Measurements from ENCODE around the gene UBE2D1.

UBE2D1 gene

GRCh38 chr10:58322072-58322834 lies 12.6 kb upstream of the UBE2D1 start:
- no peak for DNase-seq (ENCODE audit: low spot score)
- TF ChIP-seq, protein P1, sequence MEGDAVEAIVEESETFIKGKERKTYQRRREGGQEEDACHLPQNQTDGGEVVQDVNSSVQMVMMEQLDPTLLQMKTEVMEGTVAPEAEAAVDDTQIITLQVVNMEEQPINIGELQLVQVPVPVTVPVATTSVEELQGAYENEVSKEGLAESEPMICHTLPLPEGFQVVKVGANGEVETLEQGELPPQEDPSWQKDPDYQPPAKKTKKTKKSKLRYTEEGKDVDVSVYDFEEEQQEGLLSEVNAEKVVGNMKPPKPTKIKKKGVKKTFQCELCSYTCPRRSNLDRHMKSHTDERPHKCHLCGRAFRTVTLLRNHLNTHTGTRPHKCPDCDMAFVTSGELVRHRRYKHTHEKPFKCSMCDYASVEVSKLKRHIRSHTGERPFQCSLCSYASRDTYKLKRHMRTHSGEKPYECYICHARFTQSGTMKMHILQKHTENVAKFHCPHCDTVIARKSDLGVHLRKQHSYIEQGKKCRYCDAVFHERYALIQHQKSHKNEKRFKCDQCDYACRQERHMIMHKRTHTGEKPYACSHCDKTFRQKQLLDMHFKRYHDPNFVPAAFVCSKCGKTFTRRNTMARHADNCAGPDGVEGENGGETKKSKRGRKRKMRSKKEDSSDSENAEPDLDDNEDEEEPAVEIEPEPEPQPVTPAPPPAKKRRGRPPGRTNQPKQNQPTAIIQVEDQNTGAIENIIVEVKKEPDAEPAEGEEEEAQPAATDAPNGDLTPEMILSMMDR (IDR thresholded peaks at IDR 0.05; ENCODE audit: extremely low read depth, missing control alignments): no peak

- no peak for DNase-seq (ENCODE audit: low spot score)
- TF ChIP-seq, protein P1 (IDR thresholded peaks at IDR 0.05; ENCODE audit: extremely low read depth, missing control alignments): no peak
Measured at GRCh38 chr10:58322835-58323209, 12.0 kb upstream of the UBE2D1 start.

DNA sequence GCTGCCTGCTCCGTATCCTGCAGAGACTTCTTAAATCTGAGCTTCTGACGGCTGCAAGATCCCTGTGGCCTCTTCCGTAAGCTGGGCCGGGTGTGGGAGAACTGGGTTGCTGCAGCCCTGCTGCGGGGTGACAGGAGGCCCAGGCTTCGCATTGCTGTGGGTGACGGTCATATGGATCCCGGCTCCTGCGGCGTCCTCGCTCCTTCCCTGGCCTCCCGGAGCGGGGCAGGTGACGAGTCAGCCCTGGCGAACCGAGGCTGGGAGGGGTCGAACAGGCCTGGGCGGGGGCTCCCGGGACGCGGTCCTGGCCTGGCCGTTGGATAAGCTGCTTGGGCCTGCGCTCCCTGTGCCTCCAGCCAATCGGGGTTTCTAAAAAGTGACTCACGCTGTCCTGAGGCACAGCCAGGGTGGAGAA lies 7.8 kb upstream of the UBE2D1 start:
- DNase-seq (ENCODE audit: low spot score): no peak
- TF ChIP-seq, protein P1 (IDR thresholded peaks at IDR 0.05; ENCODE audit: extremely low read depth, missing control alignments): no peak

GRCh38 chr10:58328233-58328632 lies 6.6 kb upstream of the UBE2D1 start:
- no peak for DNase-seq (ENCODE audit: low spot score)

GRCh38 chr10:58330431-58330830 lies 4.4 kb upstream of the UBE2D1 start:
- DNase-seq (ENCODE audit: low spot score): no peak
- TF ChIP-seq, protein P1 (IDR thresholded peaks at IDR 0.05; ENCODE audit: extremely low read depth, missing control alignments): no peak

More at GRCh38 chr10:58328233-58328632, 6.6 kb upstream of the UBE2D1 start:
- TF ChIP-seq, protein P1 (IDR thresholded peaks at IDR 0.05; ENCODE audit: extremely low read depth, missing control alignments): no peak

DNA sequence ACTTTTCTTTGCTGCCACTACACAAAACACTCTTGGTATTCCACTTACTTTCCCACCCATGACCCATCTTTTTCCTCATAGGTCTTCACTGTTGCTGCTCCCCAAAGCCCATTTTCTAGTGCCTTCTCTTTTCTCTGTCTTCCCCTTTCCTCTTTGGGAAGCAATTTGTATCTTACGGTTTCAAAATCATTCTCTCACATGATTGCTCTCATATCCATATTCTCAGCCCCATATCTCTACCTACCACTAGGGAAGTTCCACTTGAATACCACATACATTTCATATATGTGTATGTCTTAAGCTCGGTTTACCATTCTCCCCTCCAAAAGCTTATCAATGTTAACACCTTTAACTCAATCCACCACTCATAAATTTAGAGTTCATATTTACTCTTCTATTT lies 3.2 kb upstream of the UBE2D1 start:
- DNase-seq (ENCODE audit: low spot score): no peak

GRCh38 chr10:58335306-58336005 lies 650 bp downstream of the UBE2D1 start:
- TF ChIP-seq, protein P1 (IDR thresholded peaks at IDR 0.05; ENCODE audit: extremely low read depth, missing control alignments): no peak
- DNase-seq (ENCODE audit: low spot score): no peak

More for the DNA sequence above, 3.2 kb upstream of the UBE2D1 start:
- TF ChIP-seq, protein P1 (IDR thresholded peaks at IDR 0.05; ENCODE audit: extremely low read depth, missing control alignments): no peak
